HG03025 (cell line): Measurements from ENCODE around the gene CCDC38.

Source experiments
- ATAC-seq: cut with Tn5 transposase; IDR thresholded peaks from one replicate; pipeline ENCODE4 v1.9.1; 2021; ENCODE audit warnings: mild to moderate bottlenecking, moderate library complexity; ENCODE audit not compliant: unreplicated experiment, low FRiP score

Gene CCDC38

DNA sequence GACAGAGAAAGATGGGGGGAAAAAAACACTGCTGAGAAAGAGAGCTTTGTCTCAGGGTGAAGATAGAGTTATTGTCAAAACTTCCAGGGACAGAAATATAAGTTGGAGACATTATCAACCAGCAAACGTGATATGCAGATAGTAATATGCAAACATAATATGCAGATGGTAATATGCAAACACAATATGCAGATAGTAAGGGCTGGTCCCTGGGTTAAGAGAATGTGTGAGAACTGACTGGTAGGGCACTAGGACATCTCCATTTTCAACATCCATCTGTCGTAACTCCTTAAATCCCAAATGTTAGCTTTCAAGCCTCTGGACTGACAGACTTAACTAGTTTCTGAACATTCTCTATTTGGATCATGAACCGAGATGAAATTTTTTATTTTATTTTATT, 51.5 kb downstream of the CCDC38 start:
- no peak for ATAC-seq

DNA sequence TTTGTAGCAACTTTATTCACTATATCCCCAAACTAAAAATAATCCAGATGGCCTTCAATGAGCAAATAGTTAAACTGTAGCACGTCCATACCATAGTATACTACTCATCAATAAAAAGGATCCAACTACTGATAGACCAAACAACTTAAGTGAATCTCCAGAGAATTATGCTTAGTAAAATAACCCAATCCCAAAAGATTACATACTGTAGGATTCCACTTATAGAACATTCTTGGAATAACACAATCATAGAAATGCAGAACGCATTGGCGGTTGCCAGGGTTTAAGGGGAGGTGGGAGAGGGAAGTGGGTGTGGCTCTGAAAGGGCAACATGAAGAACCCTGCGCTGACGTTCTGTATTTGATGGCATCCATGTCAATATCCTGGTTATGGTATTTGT, 55.1 kb downstream of the CCDC38 start:
- no peak for ATAC-seq

DNA sequence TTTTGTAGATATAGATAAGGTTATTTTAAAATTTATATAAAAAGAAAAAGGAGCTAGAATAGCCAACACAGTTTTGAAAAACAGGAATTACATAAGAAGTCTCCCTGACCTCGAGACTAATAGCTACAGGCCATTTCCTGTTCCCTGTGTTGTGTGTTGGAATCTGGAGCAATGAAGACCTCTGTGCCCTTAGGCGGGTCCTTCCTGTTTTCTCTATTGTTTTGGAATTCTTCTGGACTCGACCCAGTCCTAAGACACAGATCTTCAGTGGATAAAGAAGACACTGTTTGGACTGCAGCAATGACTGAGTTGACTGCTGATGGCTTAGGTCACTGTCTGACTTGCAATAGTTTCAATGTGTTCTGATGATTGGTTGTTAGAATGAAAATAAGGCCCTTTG, 57.4 kb downstream of the CCDC38 start:
- ATAC-seq, result no peak

GRCh38 chr12:95882873-95883272, 59.5 kb downstream of the CCDC38 start:
- no peak for ATAC-seq

- ATAC-seq, result no peak
Observed at GRCh38 chr12:95882080-95882479, 60.3 kb downstream of the CCDC38 start.

- no peak for ATAC-seq
Observed at GRCh38 chr12:95881331-95881955, 61.0 kb downstream of the CCDC38 start.

GRCh38 chr12:95880895-95881294, 61.5 kb downstream of the CCDC38 start:
- no peak for ATAC-seq

- ATAC-seq, result no peak
Observed at GRCh38 chr12:95877622-95878021, 64.8 kb downstream of the CCDC38 start.

DNA sequence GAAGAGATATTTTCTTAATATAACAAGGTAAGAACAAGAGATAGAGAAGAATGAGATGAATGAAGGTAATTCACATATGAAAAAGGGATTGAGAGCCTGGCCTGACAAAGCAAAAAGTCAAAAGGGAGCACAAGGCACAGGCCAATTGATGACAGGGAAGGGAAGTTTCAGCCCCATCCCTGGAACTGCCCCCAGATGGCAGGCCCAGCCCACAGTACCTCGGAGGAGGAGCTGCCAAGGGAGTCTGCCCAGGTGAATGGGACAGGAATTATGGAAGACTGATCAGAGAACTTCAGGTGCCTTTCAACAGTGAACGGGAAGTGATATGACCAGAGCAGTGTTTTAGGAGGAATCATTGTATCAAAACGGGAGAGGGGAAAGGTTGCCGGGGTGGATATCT, 68.0 kb downstream of the CCDC38 start:
- no peak for ATAC-seq

DNA sequence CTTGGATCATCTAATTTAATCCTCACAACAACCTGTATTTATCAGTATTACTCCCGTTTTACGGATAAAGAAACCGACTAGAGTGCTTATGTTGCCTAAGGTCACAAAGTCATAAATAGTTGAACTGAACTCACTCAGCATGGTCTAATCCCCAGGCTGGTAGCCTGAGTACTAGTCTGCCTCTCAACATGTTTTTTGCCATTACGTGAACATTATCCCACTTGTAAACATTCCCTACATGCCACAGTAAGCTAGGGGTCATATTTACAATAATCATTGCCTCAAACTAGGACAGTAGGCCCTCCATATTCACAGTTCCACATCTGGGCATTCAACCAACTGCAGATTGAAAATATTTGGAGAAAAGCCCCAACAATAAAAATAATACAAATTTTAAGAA, 71.5 kb downstream of the CCDC38 start:
- no peak for ATAC-seq

DNA sequence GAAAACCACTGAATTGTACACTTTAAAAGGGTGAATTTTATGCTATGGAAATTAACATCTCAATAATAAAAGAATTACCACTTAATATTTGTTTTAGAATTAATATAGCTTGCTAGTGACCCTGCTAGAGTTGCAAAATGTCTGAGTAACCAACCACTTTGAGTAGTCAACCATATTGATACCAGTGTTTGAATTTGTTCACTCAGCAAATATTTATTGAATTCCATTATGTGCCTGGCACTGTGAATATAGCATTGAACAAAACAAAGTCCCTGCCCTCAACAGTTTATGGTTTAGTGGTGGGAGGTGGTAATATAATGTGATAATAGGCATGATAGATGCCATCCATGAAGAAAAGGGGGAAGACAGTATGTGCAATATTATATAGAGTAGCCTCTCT, 79.1 kb downstream of the CCDC38 start:
- ATAC-seq, result no peak

- no peak for ATAC-seq
Observed at GRCh38 chr12:95862038-95862437, 80.4 kb downstream of the CCDC38 start.

DNA sequence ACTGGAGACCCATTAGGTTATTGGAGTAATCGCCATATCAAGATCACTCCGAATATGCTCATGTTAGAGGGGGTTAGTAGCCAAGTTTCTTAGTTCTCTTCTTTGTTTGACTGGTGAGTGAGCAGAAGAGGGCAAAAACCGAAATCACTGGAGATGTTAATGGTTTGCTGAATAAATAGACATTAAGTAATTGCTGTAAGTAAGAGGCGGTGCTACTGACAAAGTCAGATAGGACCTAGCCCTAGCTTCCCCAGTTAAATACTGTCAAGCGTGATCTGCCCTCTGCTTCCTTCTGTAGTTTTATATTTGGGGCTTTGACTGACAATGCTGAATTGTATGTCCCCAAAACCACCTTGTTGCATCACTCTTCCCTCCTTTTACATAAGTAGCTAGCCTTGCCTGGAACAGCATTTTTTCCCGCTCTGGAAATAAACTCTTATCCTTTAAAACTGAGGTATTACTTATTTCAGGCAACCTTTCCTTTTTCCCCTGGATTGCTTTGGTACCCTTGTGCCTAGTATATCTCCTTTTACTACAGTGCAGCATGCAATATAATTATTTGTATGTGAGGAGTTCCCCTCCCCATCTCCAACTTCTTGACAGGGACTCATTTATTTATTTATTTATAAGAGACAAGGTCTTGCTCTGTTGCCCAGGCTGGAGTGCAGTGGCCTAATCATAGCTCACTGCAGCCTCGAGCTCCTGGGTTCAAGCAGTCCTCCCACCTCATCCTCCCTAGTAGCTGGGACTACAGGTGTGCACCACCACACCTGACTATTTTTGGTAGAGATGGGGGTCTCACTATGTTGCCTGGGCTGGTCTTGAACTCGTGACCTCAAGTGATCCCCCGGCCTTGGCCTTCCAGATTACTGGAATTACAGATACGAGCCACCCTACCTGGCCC, 82.2 kb downstream of the CCDC38 start:
- ATAC-seq, result no peak

DNA sequence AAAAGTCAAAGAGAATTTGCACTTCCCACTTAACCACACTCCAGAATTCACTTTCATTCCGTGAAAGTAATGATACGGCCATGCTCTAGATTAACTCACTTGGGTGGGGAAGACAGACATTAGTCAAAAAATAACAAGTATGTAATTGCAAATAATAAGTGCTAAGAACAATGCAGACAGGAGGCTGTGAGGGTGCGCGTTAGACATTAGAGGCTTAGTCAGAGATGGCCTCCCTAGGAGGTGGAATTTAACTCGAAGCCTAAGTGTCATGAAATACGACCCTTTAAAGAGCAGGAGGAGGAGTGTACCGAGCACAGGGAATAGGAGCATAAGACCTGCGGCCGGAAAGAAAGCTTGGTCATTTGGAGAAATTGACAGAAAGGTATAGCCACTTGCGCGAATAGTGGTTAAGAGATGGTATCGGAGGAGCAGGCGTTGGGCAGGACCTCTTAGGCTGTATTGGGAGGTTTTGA, 83.0 kb downstream of the CCDC38 start:
- peak; percentile 7 for ATAC-seq

GRCh38 chr12:95858451-95859343, 83.7 kb downstream of the CCDC38 start, which contains the start of gene SNRPF:
Gene SNRPF (plus strand): TSS chr12:95858952. CDS start chr12:95859074, 122 bp downstream.
- ATAC-seq, result peak; percentile 100

DNA sequence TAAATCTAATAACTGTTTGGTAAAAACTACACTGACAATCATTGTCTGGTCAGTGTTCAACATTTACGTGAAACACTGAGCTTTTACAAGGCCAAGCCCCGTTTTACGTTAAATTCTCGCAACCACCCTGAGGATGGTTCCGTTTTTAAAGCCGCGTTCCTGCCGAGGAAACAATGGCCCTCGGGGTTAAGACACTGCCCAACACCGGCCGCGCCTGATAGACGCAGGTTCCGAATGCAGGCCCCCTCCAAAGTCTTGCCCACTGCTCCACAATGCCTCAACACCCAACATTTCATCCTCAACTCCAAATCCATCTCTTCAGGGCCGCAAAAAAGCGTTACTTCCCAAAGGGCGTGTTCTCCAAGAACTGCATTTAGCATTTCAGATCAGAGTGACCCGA, 84.6 kb downstream of the CCDC38 start:
- no peak for ATAC-seq

DNA sequence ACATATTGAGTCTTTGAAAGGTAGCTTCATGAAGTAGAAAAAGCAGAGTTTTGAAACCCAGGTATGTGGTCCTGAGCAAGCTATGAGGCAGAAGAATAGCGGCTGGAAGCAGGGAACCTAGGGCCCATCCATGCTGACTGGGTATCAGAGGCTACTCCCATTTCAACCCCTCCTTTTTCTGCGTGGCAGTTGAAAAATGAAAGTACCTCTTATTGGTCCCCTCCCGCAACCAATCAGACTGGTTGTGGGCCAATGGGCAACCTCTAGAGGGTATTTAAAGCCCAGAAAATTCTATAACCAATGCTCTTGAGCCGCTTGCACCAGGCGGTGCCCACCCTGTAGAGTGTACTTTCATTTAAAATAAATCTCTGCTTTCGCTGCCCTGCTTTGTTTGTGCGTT, 85.3 kb downstream of the CCDC38 start:
- ATAC-seq, result no peak

- no peak for ATAC-seq
Observed at GRCh38 chr12:95852133-95852532, 90.3 kb downstream of the CCDC38 start.

DNA sequence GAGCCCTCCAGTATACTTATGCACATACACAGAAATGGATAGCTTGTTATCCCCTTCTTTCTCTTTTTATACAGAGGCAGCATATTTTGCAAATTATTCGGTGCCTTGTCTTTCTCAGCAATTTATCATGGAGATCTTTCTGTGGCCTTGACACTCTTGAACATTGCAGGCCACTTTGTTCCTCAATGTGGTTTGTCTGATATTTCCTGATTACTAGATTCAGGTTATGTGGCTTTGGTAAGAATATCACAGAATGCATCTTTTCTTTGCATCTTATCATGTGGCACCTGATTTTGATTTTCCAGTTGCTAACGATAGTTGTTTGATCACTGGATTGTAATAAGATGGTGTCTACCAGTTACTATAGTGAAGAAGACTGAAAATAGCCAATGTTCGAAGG, 90.8 kb downstream of the CCDC38 start:
- no peak for ATAC-seq

GRCh38 chr12:95848575-95849388, 93.6 kb downstream of the CCDC38 start:
- no peak for ATAC-seq
